GM20431 (cell line): ENCODE data around the gene COPS7B.
"Not testable (repeated sequence)": the region's sequence is repeated elsewhere in the genome, so short reads cannot be mapped to it uniquely, and the experiment has no call there.

Experiments used
- in situ Hi-C: fragments of 300-500 bp; cut with MseI, MboI; formaldehyde crosslinking; loops from one replicate; pipeline ENCODE4 v1.15.0; 2020; ENCODE audit warnings: low sequenced_read_pairs; ENCODE audit not compliant: unreplicated experiment

Gene COPS7B

DNA sequence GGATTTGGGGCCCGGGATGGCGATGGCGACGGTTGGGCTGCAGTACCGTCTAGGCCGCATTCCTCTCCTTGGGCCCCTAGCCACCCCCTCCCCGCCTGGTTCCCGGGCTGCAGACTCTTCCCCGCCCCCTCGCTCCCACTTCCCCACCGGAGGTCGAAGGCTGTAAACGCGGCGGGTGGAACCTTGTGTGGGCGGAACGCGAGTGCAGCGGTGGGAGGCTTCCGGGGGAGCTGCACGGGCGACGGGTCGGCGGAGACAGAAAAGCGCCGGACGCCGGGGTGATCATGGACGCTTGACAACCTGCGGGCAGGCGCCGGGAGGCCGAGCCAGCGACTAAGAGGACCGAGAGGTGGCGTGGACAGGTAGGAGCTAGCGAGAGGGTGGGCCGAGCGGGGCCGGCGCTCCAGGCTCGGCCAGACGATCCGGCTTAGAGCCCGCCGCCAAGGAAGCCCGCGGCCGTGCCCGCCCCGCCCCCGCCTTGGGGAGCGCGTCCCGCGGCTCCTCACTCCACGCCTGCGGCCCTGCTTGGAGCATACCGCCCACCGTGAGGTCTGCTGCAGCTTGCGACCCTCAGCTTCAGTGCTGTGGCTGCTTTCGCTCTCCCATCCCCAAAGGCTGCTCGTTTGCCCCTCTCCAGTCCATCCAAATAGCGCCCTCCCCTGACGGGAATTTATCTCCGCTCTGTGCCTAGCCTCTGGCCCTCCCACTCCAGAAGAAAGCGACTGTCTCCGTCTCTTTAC, at the start of gene COPS7B:
TSS of gene COPS7B (plus strand) at position 269 of the 740 bp plus-strand sequence. CDS start 2,126 bp downstream, outside the sequence.
- in situ Hi-C loops = no loop called here

DNA sequence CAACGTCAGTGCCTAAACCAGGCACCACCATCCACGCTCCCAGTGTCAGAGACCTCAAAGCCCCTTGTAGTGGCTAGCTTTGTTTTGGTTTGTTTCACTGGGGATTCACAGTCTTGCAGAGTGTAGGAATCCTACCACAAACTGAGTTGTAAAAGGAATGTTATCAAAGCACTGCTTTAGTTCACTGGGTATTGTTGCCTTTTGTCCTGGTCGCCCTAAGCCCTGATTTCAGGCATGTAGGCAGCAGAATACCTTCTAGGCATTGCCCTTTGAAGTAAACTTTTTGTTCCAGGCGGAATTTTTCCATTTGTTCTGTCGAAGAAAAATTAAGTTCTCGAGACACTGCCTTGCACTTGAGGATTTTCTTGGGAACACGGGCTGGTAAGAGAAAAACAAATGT, 48.5 kb upstream of the COPS7B start:
- in situ Hi-C loops = no loop called here

DNA sequence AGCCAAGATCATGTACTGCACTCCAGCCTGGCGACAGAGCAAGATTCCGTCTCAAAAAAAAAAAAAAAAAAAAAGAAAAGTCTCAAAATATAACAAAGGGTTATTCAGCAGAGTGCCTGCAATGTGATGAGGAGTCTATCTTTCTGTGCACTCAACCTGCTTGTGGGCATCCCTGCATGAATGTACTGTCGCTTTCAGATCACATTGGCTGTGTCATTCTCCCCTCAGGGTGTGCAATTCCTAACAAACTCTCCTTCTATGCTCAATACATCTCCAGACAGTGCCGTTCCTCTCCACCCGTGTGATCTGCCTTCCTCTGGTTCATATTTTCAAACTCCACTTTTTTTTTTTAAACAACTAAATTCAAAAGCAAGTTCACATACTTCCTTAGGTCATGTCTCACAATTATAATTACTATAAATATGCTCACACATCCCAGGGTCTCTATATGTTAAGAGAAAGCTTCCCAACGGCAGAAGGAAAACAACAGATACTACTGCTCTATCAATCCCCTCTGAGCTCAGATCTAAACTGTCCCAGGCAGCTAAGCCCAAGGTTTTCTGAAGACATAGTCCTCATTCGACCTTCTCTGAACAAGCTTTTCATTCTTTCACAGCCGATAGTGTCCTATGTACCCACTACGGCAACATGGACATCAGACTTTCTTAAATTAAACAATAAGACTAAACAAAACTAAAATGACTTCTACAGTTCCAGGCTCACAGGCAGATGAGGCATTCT, 42.7 kb upstream of the COPS7B start:
- in situ Hi-C loops = no loop called here

DNA sequence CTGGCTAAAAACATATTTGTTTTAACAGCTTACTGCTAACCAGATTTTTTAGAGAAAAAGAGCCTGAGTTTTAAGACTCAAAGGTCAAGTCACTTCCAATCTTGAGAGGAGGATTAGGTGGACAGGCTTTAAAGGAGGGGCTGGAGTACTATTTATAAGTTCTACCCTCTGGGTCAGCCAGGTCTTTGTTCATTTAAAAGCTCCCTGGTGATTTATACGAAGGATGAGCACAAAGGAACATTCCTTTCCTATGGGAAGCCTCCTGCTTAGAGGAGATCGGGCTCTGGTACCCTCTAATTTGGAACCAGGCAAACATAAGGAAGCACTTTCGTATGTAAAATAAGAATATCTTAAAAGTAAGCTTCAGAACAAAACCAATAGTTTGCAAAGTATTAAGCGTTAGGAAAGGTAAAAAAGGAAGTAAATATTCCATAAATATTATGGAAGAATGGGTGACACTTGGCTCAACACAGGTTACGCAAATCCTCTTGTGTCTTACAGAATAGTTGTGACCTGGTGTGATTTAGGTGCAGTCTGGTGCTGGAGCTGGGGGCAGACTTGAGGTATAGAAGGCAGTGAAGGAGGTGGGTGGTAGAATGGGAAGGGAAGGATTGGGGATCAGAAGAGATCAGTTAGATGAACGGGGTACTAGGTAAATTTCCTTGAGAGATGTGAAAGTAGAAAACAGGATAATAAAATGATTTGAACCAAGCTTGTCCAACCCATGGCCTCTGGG, 40.8 kb upstream of the COPS7B start:
- in situ Hi-C loops = no loop called here

DNA sequence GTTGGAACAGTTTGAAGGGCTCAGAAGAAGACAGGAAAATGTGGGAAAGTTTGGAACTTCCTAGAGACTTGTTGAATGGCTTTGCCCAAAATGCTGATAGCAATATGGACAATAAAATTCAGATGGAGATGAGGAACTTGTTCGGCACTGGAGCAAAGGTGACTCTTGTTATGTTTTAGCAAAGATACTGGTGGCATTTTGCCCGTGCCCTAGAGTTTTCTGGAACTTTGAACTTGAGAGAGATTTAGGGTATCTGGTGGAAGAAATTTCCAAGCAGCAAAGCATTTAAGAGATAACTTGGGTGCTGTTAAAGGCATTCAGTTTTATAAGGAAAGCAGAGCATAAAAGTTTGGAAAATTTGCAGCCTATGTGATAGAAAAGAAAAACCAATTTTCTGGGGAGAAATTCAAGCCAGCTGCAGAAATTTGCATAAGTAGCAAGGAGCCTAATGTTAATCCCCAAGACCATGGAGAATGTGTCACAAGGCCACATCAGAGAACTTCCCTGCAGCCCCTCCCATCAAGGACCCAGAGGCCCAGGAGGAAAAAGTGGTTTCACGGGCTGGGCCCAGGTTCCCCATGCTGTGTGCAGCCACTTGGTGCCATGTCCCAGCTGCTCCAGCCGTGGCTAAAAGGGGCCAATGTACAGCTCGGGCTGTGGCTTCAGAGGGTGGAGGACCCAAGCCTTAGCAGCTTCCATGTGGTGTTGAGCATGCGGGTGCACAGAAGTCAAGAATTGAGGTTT, 37.9 kb upstream of the COPS7B start:
- in situ Hi-C loops = not testable (repeated sequence)

DNA sequence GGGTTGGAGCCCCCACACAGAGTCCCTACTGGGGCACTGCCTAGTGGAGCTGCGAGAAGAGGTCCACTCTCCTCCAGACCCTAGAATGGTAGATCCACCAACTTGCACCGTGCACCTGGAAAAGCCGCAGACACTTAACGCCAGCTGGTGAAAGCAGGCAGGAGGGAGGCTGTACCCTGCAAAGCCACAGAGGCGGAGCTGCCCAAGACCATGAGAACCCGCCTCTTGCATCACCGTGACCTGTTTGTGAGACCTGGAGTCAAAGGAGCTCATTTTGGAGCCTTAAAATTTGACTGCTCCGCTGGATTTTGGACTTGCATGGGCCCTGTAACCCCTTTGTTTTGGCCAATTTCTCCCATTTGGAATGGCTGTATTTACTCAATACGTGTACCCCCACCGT, 37.2 kb upstream of the COPS7B start:
- in situ Hi-C loops = not testable (repeated sequence)

DNA sequence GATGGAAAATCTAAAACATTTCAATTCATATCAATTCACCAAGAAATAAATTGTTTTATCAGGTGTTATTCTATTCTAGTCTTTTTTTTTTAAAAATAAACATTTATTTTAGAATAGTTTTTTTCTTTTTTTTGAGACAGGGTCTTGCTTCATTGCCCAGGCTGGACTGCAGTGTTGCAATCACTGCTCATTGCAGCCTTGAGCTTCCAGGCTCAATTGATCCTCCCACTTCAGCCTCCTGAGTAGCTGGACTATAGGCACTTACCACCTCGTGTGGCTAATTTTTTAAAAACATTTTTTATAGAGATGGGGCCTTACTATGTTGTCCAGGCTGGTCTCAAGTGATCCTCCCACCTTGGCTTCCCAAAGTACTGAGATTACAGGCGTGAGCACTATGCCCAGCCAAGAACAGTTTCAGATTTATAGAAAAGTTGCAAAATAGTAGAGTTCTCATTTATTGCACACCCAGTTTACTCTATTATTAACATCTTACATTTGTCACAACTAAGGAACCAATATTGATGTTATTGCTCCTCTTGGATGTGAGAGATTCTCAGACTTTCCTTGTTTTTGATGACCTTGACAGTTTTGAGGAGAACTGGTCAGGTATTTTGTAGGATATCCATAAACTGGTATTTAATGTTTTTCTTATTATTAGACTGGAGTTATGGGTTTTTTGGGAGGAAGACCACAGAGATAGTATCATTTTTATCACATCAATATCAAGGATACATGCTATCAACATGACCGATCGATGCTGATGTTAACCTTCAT, 35.0 kb upstream of the COPS7B start:
- in situ Hi-C loops = no loop called here

DNA sequence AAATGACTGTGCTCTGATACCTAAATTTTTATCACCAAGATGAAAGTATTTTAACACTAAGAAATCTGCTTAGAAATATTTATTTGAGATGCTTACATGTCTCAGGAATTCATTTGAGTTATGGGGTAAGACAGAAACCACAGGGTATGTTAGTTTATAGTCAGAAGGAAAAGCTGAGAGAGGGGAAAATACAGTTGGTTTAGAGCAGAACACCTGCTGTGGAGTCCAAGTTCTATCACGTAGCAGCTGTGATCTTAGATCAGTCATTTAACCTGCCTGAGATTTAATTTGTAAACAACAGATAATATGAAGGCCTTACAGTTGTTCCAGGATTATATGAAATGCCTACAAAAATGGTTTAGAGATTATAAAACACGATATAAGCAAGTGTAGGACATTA, 34.2 kb upstream of the COPS7B start:
- in situ Hi-C loops = no loop called here

DNA sequence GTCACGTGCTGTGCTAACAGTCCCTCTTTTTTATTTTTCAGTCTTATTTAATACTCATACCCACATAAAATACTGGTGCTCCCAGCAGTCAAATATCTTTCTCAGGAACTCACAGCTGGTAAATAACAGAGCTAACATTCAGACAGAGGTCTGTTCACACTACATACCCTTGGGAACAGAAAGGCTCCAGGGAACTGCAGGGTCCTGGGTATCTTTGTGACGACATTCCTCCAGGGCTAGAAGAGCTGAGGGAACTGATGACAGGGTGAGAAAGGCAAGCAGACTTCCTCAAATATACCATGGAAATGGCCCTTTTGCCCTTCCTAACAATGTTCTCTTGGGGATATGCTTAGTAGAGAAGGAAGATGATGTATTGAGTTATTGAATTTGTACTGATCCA, 24.5 kb upstream of the COPS7B start:
- in situ Hi-C loops = no loop called here

DNA sequence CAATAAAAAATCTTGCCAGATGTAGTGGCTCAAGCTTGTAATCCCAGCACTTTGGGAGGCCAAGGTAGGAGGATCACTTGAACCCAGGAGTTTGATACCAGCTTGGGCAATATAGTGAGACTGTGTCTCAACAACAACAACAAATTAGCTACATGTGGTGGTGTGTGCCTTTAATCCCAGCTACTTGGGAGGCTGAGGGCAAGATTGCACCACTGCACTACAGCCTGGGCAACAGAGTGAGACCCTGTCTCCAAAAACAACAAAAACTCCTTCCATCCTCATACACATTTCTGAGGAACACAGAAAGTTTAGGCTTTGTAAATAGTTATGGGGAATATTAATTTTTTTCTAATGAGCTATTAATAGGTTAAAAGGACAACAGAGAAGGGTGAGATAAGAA, 22.1 kb upstream of the COPS7B start:
- in situ Hi-C loops = no loop called here

DNA sequence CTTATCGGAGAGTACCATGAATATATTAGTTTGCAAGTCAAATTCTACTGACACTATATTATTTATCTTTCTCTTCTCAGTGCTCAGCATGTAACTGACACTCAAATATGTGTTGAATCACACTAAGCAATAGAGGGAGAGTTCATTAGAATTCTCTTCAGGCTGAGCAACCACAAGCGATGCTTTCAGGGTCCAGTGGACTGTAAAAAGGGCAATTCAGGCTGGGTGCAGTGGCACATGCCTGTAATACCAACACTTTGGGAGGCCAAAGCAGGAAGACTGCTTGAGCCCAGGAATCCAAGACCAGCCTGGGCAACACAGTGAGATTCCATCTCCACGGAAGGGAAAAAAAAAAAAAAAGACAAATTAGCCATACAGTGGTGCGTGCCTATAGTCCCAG, 21.5 kb upstream of the COPS7B start:
- in situ Hi-C loops = no loop called here

DNA sequence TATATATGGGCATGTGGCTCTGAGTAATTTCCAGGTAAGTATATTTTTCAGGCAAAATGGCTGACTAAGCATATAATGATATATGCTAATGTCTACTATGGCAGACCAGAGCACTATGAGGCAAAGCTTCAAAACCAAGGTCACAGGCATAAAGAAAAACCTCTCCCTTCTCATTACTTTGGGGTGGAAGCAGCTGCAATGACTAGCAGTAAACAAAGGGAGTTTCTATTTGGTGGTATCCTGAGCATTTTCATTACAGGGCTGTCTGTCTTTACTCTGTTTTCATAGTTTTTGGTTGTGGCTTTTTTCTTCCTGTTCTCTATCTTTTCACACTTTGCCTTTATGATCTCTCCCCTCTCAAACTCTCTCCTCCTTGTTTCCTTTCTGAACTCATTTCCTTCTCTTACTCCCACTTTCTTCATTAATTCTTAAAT, 20.7 kb upstream of the COPS7B start:
- in situ Hi-C loops = no loop called here

DNA sequence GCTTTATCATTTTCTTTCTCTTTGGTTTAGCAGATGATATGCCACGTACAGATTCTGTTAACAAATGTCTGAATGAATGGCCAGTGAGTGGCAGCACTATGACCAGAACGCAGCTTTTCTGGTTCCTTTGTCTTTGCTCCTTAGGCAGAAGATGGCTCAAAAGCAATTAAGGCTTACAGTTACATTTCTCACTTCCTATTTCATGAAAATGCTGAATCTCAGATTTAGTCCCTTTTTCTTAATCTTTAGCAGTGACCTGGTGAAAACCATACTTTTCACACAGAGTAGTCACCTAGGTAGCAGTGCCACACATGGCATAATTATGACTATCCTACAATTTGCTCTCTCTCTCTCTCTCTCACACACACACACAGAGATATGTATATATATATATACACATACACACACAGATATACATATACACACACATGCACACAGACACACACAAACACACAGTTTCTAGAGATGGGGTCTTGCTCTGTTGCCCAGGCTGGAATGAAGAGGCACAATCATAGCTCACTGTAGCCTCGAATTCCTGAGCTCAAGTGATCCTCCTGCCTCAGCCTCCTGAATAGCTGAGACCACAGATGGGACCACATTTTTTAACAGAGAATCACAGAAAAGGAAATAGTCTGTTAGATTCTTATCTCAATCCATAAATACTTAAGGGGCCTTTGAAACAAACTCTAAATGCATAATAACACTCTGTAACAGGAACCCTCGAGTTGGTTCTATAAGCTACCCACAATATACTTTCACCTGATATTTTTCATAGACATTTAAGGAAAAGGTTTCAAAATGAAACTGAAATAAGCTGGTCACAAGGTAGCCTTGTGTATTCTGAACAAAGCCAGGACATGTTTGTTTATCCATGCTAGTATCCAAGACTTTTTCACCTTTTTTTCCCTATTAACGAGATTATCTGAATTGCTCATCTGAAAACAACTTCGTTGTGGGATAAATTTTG, 16.8 kb upstream of the COPS7B start:
- in situ Hi-C loops = no loop called here

DNA sequence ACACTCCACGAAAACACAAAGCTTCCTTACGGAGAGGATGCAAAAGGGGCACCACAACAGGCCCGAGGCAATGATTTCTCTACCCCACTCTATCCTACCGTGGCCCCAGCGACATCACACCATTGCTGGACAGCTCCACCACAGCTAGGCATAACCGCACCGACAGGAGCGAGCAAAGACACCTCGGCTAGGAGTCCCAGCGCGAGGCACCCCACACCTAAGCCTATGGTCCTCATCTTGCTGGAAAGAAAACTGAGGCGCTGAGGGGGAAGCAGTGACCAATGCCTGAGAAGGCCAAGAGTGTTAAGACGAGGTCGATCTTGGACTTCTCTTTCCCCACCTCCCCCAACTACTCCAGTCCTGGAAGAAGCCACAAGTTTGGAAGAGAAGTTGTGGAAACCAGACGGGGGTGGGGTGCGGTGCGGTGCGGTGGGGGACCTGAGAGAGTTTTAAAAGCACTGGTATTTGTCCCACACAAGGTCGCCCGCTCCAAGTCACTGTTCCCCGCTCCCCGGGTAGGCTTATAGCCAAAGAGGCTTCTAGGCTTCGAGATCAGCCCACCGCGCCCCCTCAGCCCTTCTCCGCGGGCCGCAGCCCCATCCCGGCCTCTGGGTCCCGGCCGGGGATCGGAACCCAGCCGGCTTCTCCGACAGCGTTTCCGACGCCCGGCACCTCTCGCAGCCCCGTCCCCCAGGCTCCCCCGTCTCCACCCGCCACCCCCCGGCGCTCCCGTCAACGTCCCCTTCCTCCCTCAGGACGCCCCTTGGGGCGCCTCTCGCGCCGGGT, 5.9 kb upstream of the COPS7B start:
- in situ Hi-C loops = no loop called here

DNA sequence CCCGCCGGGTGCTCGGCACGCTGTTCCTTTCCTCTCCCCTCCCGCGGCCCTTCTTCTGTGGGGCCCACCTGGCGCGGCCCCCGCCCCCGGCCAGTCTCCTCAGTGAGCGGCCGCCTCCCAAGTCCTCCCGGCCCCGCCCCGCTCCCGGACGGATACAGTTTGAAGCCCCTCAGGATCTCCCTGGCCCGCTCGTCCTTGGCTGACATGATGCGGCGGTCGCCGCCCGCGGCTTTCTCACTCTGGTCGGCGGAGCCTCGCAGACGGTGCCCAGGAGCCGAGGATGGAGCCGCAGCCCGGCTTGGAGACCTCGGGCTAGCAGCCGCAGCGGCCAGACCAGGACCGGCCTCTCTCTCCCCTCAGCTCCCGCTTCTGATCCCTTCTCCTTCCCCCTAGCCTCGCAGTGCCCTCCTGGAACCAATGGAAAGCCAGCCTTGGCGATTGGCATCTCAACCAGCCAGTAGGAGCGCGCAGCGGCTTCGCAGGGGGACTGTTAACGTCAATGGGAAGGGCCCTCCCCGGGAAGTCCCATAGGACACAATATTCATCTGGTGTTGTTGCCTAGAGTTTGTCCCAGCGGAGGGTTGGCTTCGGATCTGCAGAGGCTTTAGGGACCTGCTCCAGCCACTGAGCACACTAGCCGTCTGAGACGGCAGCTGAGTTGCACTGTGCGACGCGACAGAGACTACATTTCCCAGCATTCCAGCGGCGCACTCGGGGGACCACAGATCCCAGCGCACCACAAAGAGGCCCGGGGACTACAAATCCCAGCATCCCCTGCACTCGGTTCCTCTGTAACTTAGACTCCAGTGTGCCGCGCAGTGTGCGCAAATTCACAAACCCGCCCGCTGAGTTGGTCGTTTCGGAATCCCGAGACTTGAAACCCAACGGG, 5.1 kb upstream of the COPS7B start, which contains the start of gene PDE6D:
TSS of gene PDE6D (minus strand) at position 374 of the 889 bp plus-strand sequence. CDS start at position 206, 168 bp downstream.
- in situ Hi-C loops = no loop called here
